Measurements from ENCODE around the gene OSER1. TPM values are rescaled to one million over a fixed set of nuclear protein-coding genes. Genes with fewer than 3 reads are reported as not detected.

The OSER1 gene
- total RNA-seq, 1 donor from 2014 or later: 29.6 TPM

- intact Hi-C loops (cut with DNase I): no loop called here
- no peaks in the 10 kb centered on the region for H3K9me3 ChIP-seq
- no peak overlapping the region for H3K4me3 ChIP-seq
- ATAC-seq (no peak), DNase-seq (no peak)
- H3K4me1 ChIP-seq: no peaks in the 10 kb centered on the region
- TF ChIP-seq CTCF (IDR thresholded peaks at IDR 0.05): no peak
- no peaks in the 10 kb centered on the region for H3K27me3 ChIP-seq
- H3K36me3 ChIP-seq: no peaks in the 10 kb centered on the region
- H3K27ac ChIP-seq: no peak overlapping the region
These were observed 21.3 kb upstream of the OSER1 start for GRCh38 chr20:44231713-44232468.

GRCh38 chr20:44231193-44231592, 20.6 kb upstream of the OSER1 start:
- DNase-seq (no peak), ATAC-seq (no peak)
- no peak for TF ChIP-seq CTCF (IDR thresholded peaks at IDR 0.05)
- Histone ChIP-seq H3K36me3 (no peaks in the 10 kb centered on the region), H3K4me1 (no peaks in the 10 kb centered on the region), H3K9me3 (no peaks in the 10 kb centered on the region), H3K4me3 (no peak overlapping the region), H3K27me3 (no peaks in the 10 kb centered on the region), H3K27ac (no peak overlapping the region)
- intact Hi-C loops (cut with DNase I): no loop called here

- Histone ChIP-seq H3K27me3 (no peaks in the 10 kb centered on the region), H3K27ac (no peak overlapping the region), H3K9me3 (no peaks in the 10 kb centered on the region), H3K4me1 (no peaks in the 10 kb centered on the region), H3K4me3 (no peak overlapping the region), H3K36me3 (no peaks in the 10 kb centered on the region)
- intact Hi-C loops (cut with DNase I): no loop called here
- ATAC-seq (no peak), DNase-seq (no peak)
- TF ChIP-seq CTCF (IDR thresholded peaks at IDR 0.05): no peak
These were observed 18.1 kb upstream of the OSER1 start for GRCh38 chr20:44228465-44229258.

- intact Hi-C loops (cut with DNase I): no loop called here
- no peak for TF ChIP-seq CTCF (IDR thresholded peaks at IDR 0.05)
- no peak for ATAC-seq
- Histone ChIP-seq H3K9me3 (no peaks in the 10 kb centered on the region), H3K27me3 (no peaks in the 10 kb centered on the region), H3K36me3 (no peaks in the 10 kb centered on the region), H3K4me3 (no peak overlapping the region), H3K4me1 (no peaks in the 10 kb centered on the region), H3K27ac (no peak overlapping the region)
- DNase-seq: no peak
These were observed 14.1 kb upstream of the OSER1 start for GRCh38 chr20:44224637-44225036.

GRCh38 chr20:44223721-44224120, 13.2 kb upstream of the OSER1 start:
- ATAC-seq (no peak), DNase-seq (no peak)
- H3K4me1 ChIP-seq: no peaks in the 10 kb centered on the region
- no peaks in the 10 kb centered on the region for H3K36me3 ChIP-seq
- intact Hi-C loops (cut with DNase I): no loop called here
- H3K27me3 ChIP-seq: no peaks in the 10 kb centered on the region
- no peak overlapping the region for H3K4me3 ChIP-seq
- H3K9me3 ChIP-seq: no peaks in the 10 kb centered on the region
- H3K27ac ChIP-seq: no peak overlapping the region
- no peak for TF ChIP-seq CTCF (IDR thresholded peaks at IDR 0.05)
